Heart right ventricle (tissue), 16 donors: Measurements from ENCODE around the gene PANK2. TPM values are rescaled to one million over a fixed set of nuclear protein-coding genes. Genes with fewer than 3 reads are reported as not detected.

Source experiments
- ATAC-seq, 8 donors: fragments of 200-7000 bp; cut with Tn5 transposase; one replicate each; pipeline ENCODE4 v1.9.1; 2020; ENCODE audit warnings: mild to moderate bottlenecking in 8 of 8, moderate library complexity in 8 of 8, moderate number of reproducible peaks in 1 of 8
- DNase-seq, 2 donors: peaks; one replicate each; pipeline ENCODE4 v3.0.0-alpha.2; 2020
- H3K27ac ChIP-seq, 10 donors: fragments of 200-600 bp; sonication (generic) in 2 of 10; one replicate each; pipeline versions ENCODE4 v1.5.0 to v1.8.0; 2020 to 2022; ENCODE audit warnings: mild to moderate bottlenecking in 3 of 10
- H3K27me3 ChIP-seq, 7 donors: fragments of 200-600 bp; one replicate each; pipeline ENCODE4 v1.8.0; 2021 to 2022; ENCODE audit warnings: mild to moderate bottlenecking in 2 of 7
- H3K36me3 ChIP-seq, 9 donors: fragments of 200-600 bp; sonication (generic) in 1 of 9; one replicate each; pipeline versions ENCODE4 v1.5.0 to v1.8.0; 2020 to 2022; ENCODE audit warnings: mild to moderate bottlenecking in 2 of 9
- H3K4me1 ChIP-seq, 9 donors: fragments of 200-600 bp; sonication (generic) in 1 of 9; one replicate each; pipeline versions ENCODE4 v1.5.0 to v1.8.0; 2020 to 2022; ENCODE audit warnings: mild to moderate bottlenecking in 4 of 9
- H3K4me3 ChIP-seq, 10 donors: fragments of 200-600 bp; sonication (generic) in 2 of 10; one replicate each; pipeline versions ENCODE4 v1.5.0 to v1.8.0; 2020 to 2022; ENCODE audit warnings: mild to moderate bottlenecking in 7 of 10, moderate library complexity in 2 of 10
- H3K9me3 ChIP-seq, 11 donors: fragments of 200-600 bp in 10 of 11; sonication (generic) in 2 of 11; one replicate each; pipeline versions ENCODE4 v1.5.0 to v1.8.0; 2013 to 2022; ENCODE audit warnings: mild to moderate bottlenecking in 2 of 11, control low read depth in 1 of 11, moderate library complexity in 1 of 11
- WGBS, 2 donors: extraction: QIAGEN DNeasy Blood & Tissue Kit; methylation state at CpG; one replicate each; pipeline ENCODE4 v1.1.7; 2013; ENCODE audit warnings: inconsistent platforms in 1 of 2; 5-methylcytosine and 5-hydroxymethylcytosine counted together
- intact Hi-C, 10 donors: fragments of 100-400 bp; cut with DNase I; formaldehyde crosslinking; loops; one replicate each; pipeline versions ENCODE4 v1.11.1 to v1.14.2; 2022
- polyA plus RNA-seq, 2 donors: library from polyadenylated mRNA; stranded (reverse); fragments of 200-250 nt; gene quantifications; one replicate each; pipeline ENCODE4 v1.2.3, GENCODE V29; 2013
- total RNA-seq, 10 donors: library from RNA; stranded (reverse); fragmentation: NEBNext Ultra II Directional in 3 of 10; extraction: Animal tissue kit (Norgen Biotek cat#: 25700) in 3 of 10; gene quantifications; one replicate each; pipeline versions ENCODE4 v1.2.1 to v1.2.4, GENCODE V29; 2021 to 2023
- TF ChIP-seq, protein P1 (sequence below), 9 donors: fragments of 200-600 bp; sonication (generic) in 2 of 9; IDR thresholded peaks; one replicate each; pipeline versions ENCODE4 v1.5.0 to v1.8.0; 2021 to 2022; ENCODE audit warnings: antibody characterized with exemption in 9 of 9, mild to moderate bottlenecking in 5 of 9, moderate library complexity in 1 of 9
- donor health status: Arrhythmogenic right ventricular cardiomyopathy.
- donor health status: ischemic (EF 13 %, LVEDD 7.1; RV severe dilation, severe dysfunction).
- donor health status: healthy with polysubstance abuse.
- donor health status: DM: no; HTN: yes; CAD: no.
- donor health status: DM: no; HTN: no; CAD: no.
- donor health status: ischemic (EF 25% LVEDD 6.9; RV normal size, moderate dysfunction).
- donor health status: ischemic (EF 25% LVEDD 5.7; RV mildly dilated, moderate dysfunction).
- donor health status: healthy.
- donor health status: DM: yes; HTN: yes; CAD: no.
- donor health status: Ischemic cardiomyopathy.
- donor health status: ischemic (EF 35%, LVEDD 5.7; RV mildly dilated, moderate dysfunction).
- donor health status: nonischemic (EF 11% LVEDD 7.7; RV severe dilation, severe dysfunction).
- donor health status: DM: yes; HTN: yes; CAD: no.
- donor health status: PGD.
- donor health status: ischemic (EF 29% LVEDD 5.4; RV normal size, mild dysfunction).
- donor health status: nonischemic (EF 23%, LVEDD 6.1; RV moderate dilation, normal function).

PANK2 gene
- total and polyA plus RNA-seq, 12 donors = 12.2 to 25.1 (median 17.9) TPM

- Histone ChIP-seq H3K36me3 (peaks cover 0 to 99% (median 20%) of the 10 kb centered on the region in 9 donors), H3K27ac (no peak overlapping the region), H3K4me3 (no peak overlapping the region), H3K4me1 (peaks cover 0 to 32% (median 13%) of the 10 kb centered on the region in 9 donors), H3K27me3 (no peaks in the 10 kb centered on the region), H3K9me3 (no peaks in the 10 kb centered on the region)
- TF ChIP-seq, protein P1, sequence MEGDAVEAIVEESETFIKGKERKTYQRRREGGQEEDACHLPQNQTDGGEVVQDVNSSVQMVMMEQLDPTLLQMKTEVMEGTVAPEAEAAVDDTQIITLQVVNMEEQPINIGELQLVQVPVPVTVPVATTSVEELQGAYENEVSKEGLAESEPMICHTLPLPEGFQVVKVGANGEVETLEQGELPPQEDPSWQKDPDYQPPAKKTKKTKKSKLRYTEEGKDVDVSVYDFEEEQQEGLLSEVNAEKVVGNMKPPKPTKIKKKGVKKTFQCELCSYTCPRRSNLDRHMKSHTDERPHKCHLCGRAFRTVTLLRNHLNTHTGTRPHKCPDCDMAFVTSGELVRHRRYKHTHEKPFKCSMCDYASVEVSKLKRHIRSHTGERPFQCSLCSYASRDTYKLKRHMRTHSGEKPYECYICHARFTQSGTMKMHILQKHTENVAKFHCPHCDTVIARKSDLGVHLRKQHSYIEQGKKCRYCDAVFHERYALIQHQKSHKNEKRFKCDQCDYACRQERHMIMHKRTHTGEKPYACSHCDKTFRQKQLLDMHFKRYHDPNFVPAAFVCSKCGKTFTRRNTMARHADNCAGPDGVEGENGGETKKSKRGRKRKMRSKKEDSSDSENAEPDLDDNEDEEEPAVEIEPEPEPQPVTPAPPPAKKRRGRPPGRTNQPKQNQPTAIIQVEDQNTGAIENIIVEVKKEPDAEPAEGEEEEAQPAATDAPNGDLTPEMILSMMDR (IDR thresholded peaks at IDR 0.05) = no peak
- DNase-seq (no peak), ATAC-seq (no peak)
- WGBS, 2 donors = 95 to 100% methylated on average over 2 of the region's 2 CpGs
- intact Hi-C loops = loop anchor here in 1 of 10 donors (1.0 kb wide), 1 partner anchor 19 kb away; no protein-coding TSS in a partner anchor
These were observed 25.3 kb downstream of the PANK2 start for GRCh38 chr20:3914446-3914845.

DNA sequence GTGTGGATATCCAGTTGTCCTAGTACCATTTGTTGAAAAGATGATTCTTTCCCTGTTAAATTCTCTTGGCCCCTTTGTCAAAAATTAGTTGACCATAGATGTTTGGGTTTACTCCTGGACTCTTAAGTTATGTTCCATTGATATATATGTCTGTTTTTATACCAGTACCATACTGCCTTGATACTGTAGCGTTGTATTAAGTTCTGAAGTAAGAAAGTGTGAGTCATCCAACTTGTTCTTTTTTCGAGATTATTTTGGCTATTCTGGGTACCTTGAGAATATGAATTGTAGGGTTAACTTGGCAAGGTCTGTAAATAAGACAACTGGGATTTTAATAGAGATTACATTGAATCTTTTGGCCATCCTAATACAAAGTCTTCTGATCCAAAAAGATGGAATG lies 26.5 kb downstream of the PANK2 start:
- intact Hi-C loops = no loop called here
- DNase-seq = no peak
- H3K36me3 ChIP-seq = peaks cover 0 to 99% (median 14%) of the 10 kb centered on the region in 9 donors
- no peaks in the 10 kb centered on the region for H3K27me3 ChIP-seq
- ATAC-seq = no peak
- WGBS, 2 donors = 58 to 78% methylated on average over 2 of the region's 2 CpGs
- H3K9me3 ChIP-seq = no peaks in the 10 kb centered on the region
- H3K27ac ChIP-seq = no peak overlapping the region
- TF ChIP-seq, protein P1 (IDR thresholded peaks at IDR 0.05) = no peak
- H3K4me3 ChIP-seq = no peak overlapping the region
- H3K4me1 ChIP-seq = peaks cover 0 to 31% (median 13%) of the 10 kb centered on the region in 9 donors

DNA sequence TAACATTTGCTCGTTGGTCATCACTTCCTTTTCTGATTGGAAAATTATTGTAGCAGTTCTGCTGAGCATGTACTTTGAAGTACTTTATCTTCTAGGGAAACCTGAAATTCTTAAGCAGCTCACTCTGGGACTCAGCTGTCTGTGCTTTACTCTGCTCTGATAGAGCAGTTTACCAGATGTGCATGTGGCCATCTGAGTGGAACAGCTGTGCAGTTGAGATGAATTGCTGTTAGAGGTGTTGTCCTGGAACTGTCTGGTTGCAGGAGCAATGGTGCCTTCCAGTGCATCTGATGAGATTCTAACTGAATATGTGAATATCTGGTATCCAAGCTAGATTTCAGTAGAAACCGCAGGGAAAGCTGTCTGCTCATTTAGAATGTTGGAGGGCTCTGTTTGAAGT lies 27.2 kb downstream of the PANK2 start:
- H3K4me3 ChIP-seq = no peak overlapping the region
- WGBS, 2 donors = 58 to 59% methylated on average over 2 of the region's 2 CpGs
- H3K36me3 ChIP-seq = peaks cover 0 to 99% (median 10%) of the 10 kb centered on the region in 9 donors
- TF ChIP-seq, protein P1 (IDR thresholded peaks at IDR 0.05) = no peak
- H3K9me3 ChIP-seq = no peaks in the 10 kb centered on the region
- peak in 1 of 8 donors; percentile 48 for ATAC-seq
- no peak overlapping the region for H3K27ac ChIP-seq
- DNase-seq = no peak
- intact Hi-C loops = no loop called here
- peaks cover 0 to 31% (median 13%) of the 10 kb centered on the region in 9 donors for H3K4me1 ChIP-seq
- no peaks in the 10 kb centered on the region for H3K27me3 ChIP-seq

- WGBS, 2 donors = 92 to 100% methylated on average over 1 of the region's 1 CpG
- Histone ChIP-seq H3K36me3 (peaks cover 0 to 99% (median 10%) of the 10 kb centered on the region in 9 donors), H3K27me3 (no peaks in the 10 kb centered on the region), H3K4me3 (no peak overlapping the region), H3K9me3 (no peaks in the 10 kb centered on the region), H3K4me1 (peaks cover 3 to 49% (median 22%) of the 10 kb centered on the region in 9 donors), H3K27ac (no peak overlapping the region)
- no peak for DNase-seq
- TF ChIP-seq, protein P1 (IDR thresholded peaks at IDR 0.05) = no peak
- no peak for ATAC-seq
- intact Hi-C loops = no loop called here
These were observed 30.2 kb downstream of the PANK2 start for GRCh38 chr20:3919352-3919751.
